Medulla oblongata (tissue), 1 donor: ENCODE data around the gene ABAT.
A peak's percentile ranks its signal among the peaks of the same experiment; 100 is the strongest.
"Not testable (repeated sequence)": the region's sequence is repeated elsewhere in the genome, so short reads cannot be mapped to it uniquely, and the experiment has no call there.

ENCODE experiments used
- DNase-seq: peaks from one replicate; pipeline ENCODE4 v3.0.0-alpha.2; 2015; ENCODE audit errors: extremely low spot score

ABAT gene

DNA sequence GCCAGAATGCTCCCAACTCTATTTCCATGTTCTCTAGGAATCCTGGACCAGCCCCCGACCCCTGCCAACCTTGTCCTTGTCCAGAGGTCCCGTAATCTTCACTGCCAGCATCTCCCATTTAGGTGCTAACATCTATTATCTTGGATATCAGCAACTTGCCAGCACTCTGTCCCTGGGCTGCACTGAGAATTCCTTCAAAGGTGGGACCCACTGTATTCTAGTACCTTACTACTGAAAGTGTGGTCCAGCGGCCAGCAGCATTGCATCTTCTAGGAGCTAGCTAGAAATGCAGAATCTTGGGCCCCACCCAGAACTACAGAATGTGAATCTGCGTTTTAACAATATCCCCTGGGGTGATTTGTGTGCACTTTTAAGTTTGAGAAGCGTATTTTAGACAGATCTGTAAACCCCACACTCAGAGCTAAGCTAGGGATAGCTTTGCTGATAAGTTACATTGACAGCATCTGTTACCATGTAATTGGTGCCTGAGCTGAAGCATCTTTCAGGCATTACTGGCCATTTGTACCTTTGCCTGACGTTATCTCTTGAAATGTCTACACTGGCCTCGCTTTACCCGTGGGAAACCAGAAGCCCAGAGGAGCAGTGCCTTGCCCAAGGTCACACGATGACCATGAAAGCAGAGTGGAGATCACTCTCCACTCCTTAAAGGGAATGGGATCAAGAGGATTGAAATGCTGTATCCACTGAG is 8.3 kb downstream of the ABAT start:
- DNase-seq: no peak

DNA sequence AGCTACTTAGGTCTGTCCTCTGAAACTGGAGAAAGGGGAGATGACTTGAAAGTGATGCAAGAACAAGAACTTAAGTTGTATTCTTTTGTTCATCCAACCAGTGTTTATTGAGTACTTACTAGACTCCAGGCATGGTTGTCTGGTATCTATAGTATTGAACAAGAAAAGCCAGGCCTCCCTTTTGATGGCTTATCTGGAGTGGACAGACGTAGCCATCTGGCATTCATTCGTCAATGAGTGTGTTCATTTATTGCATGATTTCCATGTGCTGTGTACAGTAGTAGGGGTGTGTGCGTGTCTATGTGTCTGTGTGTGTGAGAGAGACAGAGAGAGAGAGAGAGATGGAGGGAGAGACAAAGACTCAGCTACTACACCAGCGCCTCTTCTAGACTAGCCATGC is 9.2 kb downstream of the ABAT start:
- DNase-seq: no peak

GRCh38 chr16:8685617-8686016 is 11.2 kb downstream of the ABAT start:
- DNase-seq: no peak

- peak; percentile 48 for DNase-seq
Measured at GRCh38 chr16:8686031-8686621, 11.7 kb downstream of the ABAT start.

DNA sequence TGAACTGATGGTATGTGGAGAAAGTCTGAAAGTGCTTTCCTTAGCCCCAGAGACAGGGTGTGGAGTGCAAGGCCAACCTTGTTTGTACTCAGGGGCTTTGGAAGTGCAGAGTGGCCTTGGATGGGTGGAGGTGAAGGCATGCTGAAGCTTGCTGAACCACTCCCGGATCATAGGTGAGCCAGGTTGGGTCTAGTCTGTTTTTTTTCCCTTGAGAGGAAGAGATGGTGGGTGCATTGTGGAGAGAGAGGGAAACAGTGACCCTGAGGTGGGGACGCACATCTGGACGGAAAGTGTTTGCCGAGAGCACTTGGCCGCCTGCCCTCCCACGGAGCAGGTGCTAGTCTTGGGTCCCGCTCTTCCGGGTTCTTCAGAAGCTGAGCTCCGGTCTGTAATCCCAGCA is 12.5 kb downstream of the ABAT start:
- DNase-seq: no peak

DNA sequence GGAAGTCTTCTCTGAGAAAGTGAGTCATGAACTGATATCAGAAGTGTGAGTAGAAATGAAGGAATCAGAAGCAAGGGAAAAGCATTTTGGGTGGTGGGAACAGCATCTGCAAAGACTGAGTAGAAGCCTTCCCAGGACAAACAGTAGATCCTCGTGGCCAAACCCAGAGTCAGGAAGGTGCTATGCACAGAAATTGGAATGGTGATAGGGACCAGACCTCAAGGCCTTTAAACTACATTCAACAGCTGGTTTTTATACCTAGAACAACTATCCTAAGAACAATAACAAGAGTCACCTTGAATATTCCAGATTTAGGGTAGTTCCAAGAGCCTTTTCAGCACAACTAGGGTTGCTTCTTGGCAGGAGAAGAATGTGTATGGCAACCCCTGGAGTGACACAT is 15.3 kb downstream of the ABAT start:
- no peak for DNase-seq

GRCh38 chr16:8691728-8692127 is 17.3 kb downstream of the ABAT start:
- no peak for DNase-seq

- DNase-seq: no peak
Measured at GRCh38 chr16:8694795-8695728, 20.6 kb downstream of the ABAT start.

DNA sequence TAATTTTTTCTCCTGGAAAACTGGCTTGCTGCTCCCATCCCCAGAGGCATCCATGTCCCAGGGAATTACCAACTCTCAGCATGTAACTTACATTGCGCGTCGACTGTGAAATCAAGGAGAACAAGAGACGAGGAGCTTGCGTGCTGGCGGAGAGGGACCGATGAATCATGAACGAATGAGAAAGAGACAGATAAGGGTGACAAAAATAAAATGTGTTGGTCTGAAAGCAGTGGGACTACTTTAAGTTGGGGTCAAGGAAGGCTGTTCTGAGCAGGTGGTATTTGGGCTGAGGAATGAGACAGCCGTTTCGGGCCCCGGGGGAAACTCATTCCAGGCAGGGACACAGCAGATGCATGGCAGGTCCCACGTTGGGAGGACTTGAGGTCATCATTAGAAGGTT is 22.5 kb downstream of the ABAT start:
- DNase-seq: no peak

DNA sequence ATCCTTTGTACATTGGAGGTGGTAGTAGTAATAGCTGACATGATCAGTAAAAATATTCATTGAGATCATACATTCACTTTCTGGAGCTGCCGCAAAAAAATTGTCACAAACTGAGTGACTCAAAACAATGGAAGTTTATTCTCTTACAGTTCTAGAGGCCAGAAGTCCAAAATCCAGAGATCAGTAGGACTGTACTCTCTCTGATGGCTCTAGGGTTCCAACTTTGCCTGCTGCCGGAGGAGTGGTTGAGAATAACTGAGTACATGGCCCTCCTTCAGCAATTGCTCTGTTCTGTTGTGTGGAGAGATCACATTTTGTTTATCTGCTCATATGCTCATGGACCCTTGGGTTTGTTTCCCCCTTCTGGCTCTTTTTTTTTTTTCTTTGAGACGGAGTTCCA is 23.5 kb downstream of the ABAT start:
- no peak for DNase-seq

DNA sequence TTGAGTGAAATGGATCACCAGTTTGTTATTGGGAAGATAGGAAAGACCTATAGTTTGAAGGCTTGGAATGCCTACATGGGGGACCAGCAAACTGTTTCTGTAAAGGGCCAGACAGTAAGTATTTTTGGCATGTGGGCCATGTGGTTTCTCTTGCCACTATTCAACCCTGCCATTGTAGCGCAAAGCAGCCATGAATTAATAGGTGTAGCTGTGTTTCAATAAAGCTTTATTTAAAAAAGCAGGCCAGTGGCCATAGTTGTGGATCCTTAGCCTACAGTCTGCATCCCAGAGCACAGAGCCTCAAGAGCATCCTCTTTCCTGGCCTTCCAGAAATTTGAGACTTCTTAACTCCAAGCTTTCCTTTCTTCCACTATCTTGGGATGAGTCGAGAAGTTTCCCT is 29.3 kb downstream of the ABAT start:
- DNase-seq: no peak

GRCh38 chr16:8704098-8704497 is 29.7 kb downstream of the ABAT start:
- DNase-seq: no peak

- DNase-seq: not testable (repeated sequence)
Measured at GRCh38 chr16:8705100-8705822, 30.8 kb downstream of the ABAT start.

DNA sequence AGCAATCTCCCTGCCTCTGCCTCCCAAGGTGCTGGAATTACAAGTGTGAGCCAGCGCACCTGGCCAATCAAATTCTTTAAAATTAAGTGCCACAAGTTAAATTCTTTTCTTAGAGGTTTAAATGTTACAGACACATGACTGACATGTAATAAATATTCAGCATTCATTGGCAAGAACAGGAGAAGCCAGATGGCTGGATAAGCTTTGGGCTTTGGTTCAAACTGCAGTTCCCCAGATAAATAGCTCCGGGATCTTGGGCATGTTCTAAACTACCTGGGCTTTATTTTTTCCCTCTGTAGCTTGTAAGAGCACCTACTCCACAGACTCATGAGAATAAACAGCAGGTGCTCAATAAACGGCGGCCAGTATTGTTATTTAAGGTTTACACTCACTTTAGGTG is 34.1 kb downstream of the ABAT start:
- DNase-seq: no peak

- DNase-seq: no peak
Measured at GRCh38 chr16:8712589-8713361, 38.4 kb downstream of the ABAT start.

DNA sequence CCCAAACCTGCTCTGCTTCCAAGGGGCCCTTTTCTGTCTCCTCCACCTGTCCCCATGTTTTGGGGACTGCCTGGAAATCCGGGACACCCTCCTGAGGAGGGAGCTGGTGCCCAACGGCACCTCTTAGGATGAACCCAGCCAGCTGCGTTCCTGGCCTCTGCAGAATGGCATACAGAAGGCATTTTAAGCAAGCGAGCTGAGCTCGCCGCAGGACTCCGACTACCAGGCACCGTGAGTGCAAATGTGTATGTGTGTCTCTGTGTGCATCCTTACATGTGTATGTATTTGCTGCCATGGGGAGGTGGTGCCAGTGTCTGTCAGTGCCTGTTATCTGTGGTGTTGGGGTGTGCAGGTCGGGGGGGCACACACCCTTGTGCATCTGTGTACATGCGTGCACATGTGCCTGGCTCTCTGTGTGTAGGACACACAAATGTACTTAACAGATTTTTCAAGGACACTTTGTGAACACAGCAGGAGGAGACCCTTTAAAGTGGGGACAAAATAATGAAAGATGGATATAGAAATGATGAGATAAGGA is 39.3 kb downstream of the ABAT start:
- no peak for DNase-seq

GRCh38 chr16:8714174-8714573 is 39.8 kb downstream of the ABAT start:
- DNase-seq: no peak

- no peak for DNase-seq
Measured at GRCh38 chr16:8714807-8715206, 40.4 kb downstream of the ABAT start.

- no peak for DNase-seq
Measured at GRCh38 chr16:8716052-8716451, 41.6 kb downstream of the ABAT start.

- DNase-seq: no peak
Measured at GRCh38 chr16:8716592-8716991, 42.2 kb downstream of the ABAT start.

- no peak for DNase-seq
Measured at GRCh38 chr16:8717469-8717868, 43.1 kb downstream of the ABAT start.
